DOHH2 (cell line): ENCODE measurements around the gene ANKRD33B.
"Not testable (repeated sequence)": the region's sequence is repeated elsewhere in the genome, so short reads cannot be mapped to it uniquely, and the experiment has no call there.

Experiments
- H3F3A ChIP-seq: fragments of 200-600 bp; sonication (generic), shearing (Covaris generic); 2 replicates; pipeline ENCODE4 v1.6.0; 2016; ENCODE audit warnings: antibody characterized with exemption, mild to moderate bottlenecking; ENCODE audit not compliant: control insufficient read depth, insufficient read depth
- H3K27ac ChIP-seq: fragments of 200-600 bp; sonication (generic); 2 replicates; pipeline ENCODE4 v1.5.1; 2014; ENCODE audit warnings: low read depth, mild to moderate bottlenecking, low read length, moderate library complexity
- H3K27me3 ChIP-seq: fragments of 200-600 bp; sonication (generic); 2 replicates; pipeline ENCODE4 v1.6.1; 2014; ENCODE audit warnings: mild to moderate bottlenecking, low read length, mixed read lengths; ENCODE audit not compliant: control insufficient read depth
- H3K36me3 ChIP-seq: fragments of 200-600 bp; sonication (generic); 2 replicates; pipeline ENCODE4 v1.6.1; 2014; ENCODE audit warnings: mild to moderate bottlenecking, low read length, moderate library complexity, mixed read lengths; ENCODE audit not compliant: control insufficient read depth
- H3K4me1 ChIP-seq: fragments of 200-600 bp; sonication (generic); 2 replicates; pipeline ENCODE4 v1.6.1; 2014; ENCODE audit warnings: mild to moderate bottlenecking, low read length, mixed read lengths; ENCODE audit not compliant: control insufficient read depth
- H3K4me2 ChIP-seq: fragments of 200-600 bp; sonication (generic); 2 replicates; pipeline ENCODE4 v1.6.0; 2014; ENCODE audit warnings: mild to moderate bottlenecking, low read length, moderate library complexity
- H3K4me3 ChIP-seq: fragments of 200-600 bp; sonication (generic); 2 replicates; pipeline ENCODE4 v1.5.1; 2014; ENCODE audit warnings: mild to moderate bottlenecking, low read length, mixed read lengths
- H3K79me2 ChIP-seq: fragments of 200-600 bp; sonication (generic); 2 replicates; pipeline ENCODE4 v1.6.1; 2014; ENCODE audit warnings: mild to moderate bottlenecking, low read length, mixed read lengths; ENCODE audit not compliant: control insufficient read depth
- H3K9me2 ChIP-seq: fragments of 200-600 bp; sonication (generic); replicated peaks from 2 replicates; pipeline ENCODE4 v1.6.1; 2014; ENCODE audit warnings: mild to moderate bottlenecking, low read length, mixed read lengths; ENCODE audit not compliant: control insufficient read depth
- H3K9me3 ChIP-seq: fragments of 200-600 bp; sonication (generic); 2 replicates; pipeline ENCODE4 v1.6.1; 2014; ENCODE audit warnings: antibody characterized with exemption, low read length, mixed read lengths; ENCODE audit not compliant: control insufficient read depth, insufficient read depth
- H4K20me1 ChIP-seq: fragments of 200-600 bp; sonication (generic); 2 replicates; pipeline ENCODE4 v1.6.0; 2014; ENCODE audit warnings: low read depth, mild to moderate bottlenecking, antibody characterized with exemption, low read length, moderate library complexity; ENCODE audit not compliant: control insufficient read depth, insufficient read depth
- EZH2phosphoT487 ChIP-seq: fragments of 200-600 bp; sonication (generic); IDR thresholded peaks from 2 replicates; pipeline ENCODE4 v1.6.1; 2017; ENCODE audit warnings: borderline replicate concordance, mild to moderate bottlenecking, antibody characterized with exemption, low read length, moderate library complexity, mixed read lengths
- TF ChIP-seq, protein P1 (sequence below): fragments of 200-600 bp; sonication (generic); IDR thresholded peaks from one replicate; pipeline ENCODE4 v1.5.1; 2014; ENCODE audit warnings: antibody characterized with exemption, mild to moderate bottlenecking, low read depth, low read length; ENCODE audit not compliant: poor library complexity, severe bottlenecking

Gene ANKRD33B

DNA sequence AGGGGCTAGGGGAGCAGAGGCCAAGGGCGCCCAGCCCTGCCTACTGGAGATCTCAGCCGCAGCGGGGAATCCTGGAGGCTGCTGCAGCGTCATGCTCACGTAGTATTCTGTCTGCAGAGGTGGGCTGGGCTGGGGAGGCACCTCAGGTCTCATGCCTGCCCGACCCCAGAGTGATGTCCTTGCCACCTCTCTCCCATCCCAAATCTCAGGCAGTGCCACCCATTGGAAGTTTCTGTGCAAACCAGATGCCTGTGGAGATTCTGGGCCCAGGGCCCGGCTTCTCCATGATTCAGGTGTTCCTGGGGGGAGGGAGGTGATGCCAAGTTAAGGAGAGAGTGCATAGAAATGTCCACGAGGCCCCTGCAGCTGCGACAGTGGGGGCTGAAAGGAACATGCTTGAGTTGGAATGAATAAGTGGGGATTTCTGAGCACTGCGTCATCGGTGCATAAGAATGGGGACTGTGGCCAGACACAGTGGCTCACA lies 72.0 kb downstream of the ANKRD33B start:
- Histone ChIP-seq H4K20me1 (no peaks in the 10 kb centered on the region), H3K27ac (peak overlapping the region; percentile 55), H3F3A (peaks cover 38% of the 10 kb centered on the region), H3K9me3 (peaks cover 6% of the 10 kb centered on the region; the same call in 1 of the 2 replicates), H3K79me2 (no peaks in the 10 kb centered on the region), H3K27me3 (no peaks in the 10 kb centered on the region), H3K4me3 (no peak overlapping the region), H3K4me1 (peaks cover 56% of the 10 kb centered on the region), H3K9me2 (no peaks in the 10 kb centered on the region), H3K36me3 (no peaks in the 10 kb centered on the region), H3K4me2 (peak overlapping the region; percentile 82)
- no peak for TF ChIP-seq EZH2phosphoT487
- TF ChIP-seq, protein P1, sequence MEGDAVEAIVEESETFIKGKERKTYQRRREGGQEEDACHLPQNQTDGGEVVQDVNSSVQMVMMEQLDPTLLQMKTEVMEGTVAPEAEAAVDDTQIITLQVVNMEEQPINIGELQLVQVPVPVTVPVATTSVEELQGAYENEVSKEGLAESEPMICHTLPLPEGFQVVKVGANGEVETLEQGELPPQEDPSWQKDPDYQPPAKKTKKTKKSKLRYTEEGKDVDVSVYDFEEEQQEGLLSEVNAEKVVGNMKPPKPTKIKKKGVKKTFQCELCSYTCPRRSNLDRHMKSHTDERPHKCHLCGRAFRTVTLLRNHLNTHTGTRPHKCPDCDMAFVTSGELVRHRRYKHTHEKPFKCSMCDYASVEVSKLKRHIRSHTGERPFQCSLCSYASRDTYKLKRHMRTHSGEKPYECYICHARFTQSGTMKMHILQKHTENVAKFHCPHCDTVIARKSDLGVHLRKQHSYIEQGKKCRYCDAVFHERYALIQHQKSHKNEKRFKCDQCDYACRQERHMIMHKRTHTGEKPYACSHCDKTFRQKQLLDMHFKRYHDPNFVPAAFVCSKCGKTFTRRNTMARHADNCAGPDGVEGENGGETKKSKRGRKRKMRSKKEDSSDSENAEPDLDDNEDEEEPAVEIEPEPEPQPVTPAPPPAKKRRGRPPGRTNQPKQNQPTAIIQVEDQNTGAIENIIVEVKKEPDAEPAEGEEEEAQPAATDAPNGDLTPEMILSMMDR, result no peak

DNA sequence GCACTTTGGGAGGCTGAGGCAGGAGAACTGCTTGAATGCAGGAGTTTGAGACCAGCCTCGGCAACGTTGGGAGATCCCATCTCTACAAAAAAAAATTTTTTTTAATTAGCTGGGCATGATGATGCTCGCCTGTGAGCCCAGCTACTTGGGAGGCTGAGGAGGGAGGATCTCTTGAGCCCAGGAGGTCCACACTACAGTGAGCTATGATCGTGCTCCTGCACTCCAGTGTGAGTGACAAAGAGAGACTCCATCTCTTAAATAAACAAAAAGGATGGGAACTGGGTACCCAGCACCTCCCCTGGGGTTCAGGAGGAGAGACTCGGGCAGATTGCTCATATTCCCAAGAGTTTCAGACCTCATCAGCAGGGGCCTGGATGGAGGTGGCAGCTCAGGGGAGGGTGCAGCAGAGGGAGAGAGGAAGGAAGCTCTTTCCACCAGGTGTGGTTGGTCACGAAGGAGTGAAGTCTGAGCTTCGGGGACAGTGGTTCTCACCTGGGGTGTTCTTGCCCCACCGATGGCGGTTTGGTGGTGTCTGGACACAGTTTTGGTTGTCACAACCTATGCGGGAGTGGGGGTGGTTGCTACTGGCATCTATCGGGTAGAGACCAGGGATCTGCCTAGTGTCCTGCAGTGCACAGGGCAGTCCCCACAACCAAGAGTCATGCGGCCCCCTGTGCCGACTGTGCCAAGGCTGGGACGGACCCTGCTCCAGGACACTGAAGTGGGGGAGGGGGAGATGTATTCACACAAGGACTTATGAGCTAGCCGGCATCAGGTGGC lies 72.7 kb downstream of the ANKRD33B start:
- Histone ChIP-seq H3K79me2 (no peaks in the 10 kb centered on the region), H3F3A (peaks cover 35% of the 10 kb centered on the region)

DNA sequence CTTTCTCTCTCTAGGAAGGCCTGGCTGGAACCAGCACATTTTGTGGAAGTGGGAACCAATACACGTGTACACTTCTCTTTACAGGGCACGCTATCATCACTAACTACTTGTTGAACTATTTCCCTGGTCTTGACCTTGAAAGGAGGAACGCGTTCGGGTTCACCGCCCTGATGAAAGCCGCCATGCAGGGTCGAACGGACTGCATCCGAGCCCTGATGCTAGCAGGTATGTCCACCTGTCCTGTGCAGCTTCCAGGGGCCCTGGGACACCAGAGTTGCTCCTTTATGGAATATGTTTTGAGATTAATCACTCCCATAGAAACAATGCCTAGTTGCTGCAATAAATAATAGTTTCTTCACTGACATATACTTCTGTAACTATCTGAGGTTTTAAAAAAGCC lies 74.1 kb downstream of the ANKRD33B start:
- Histone ChIP-seq H3K27me3 (no peaks in the 10 kb centered on the region), H3K4me3 (no peak overlapping the region), H3K36me3 (no peaks in the 10 kb centered on the region), H3K27ac (no peak overlapping the region), H3K79me2 (no peaks in the 10 kb centered on the region), H3K9me2 (no peaks in the 10 kb centered on the region), H3K4me2 (no peak overlapping the region), H3K4me1 (peaks cover 45% of the 10 kb centered on the region), H4K20me1 (no peaks in the 10 kb centered on the region), H3K9me3 (peaks cover 6% of the 10 kb centered on the region; the same call in 1 of the 2 replicates), H3F3A (peaks cover 30% of the 10 kb centered on the region)
- TF ChIP-seq EZH2phosphoT487, result no peak
- TF ChIP-seq, protein P1, result no peak

More for the DNA sequence above, 72.7 kb downstream of the ANKRD33B start:
- H3K9me3 ChIP-seq, result peaks cover 6% of the 10 kb centered on the region; the same call in 1 of the 2 replicates
- no peaks in the 10 kb centered on the region for H3K9me2 ChIP-seq
- H3K4me1 ChIP-seq, result peaks cover 50% of the 10 kb centered on the region
- no peaks in the 10 kb centered on the region for H3K36me3 ChIP-seq
- H3K4me2 ChIP-seq, result no peak overlapping the region
- H3K4me3 ChIP-seq, result no peak overlapping the region
- no peaks in the 10 kb centered on the region for H4K20me1 ChIP-seq
- TF ChIP-seq, protein P1, result no peak
- no peak for TF ChIP-seq EZH2phosphoT487
- no peak overlapping the region for H3K27ac ChIP-seq
- H3K27me3 ChIP-seq, result no peaks in the 10 kb centered on the region

DNA sequence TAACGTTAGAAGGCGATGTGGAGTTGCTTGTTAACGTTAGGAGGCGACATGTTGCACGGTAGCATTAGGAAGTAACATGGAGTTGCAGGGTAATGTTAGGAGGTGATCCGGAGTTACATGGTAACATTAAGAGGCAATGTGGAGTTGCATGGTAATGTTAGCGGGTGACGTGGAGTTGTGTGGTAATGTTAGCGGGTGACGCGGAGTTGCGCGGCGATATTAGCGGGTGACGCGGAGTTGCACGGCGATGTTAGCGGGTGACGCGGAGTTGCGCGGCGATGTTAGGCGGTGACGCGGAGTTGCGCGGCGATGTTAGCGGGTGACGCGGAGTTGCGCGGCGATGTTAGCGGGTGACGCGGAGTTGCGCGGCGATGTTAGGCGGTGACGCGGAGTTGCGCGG lies 74.9 kb downstream of the ANKRD33B start:
- not testable (repeated sequence) for H3K79me2 ChIP-seq, H3K4me3 ChIP-seq, H3K9me3 ChIP-seq, H3K36me3 ChIP-seq, H3K9me2 ChIP-seq, H3K27ac ChIP-seq, H4K20me1 ChIP-seq, H3K4me2 ChIP-seq, H3K27me3 ChIP-seq
- H3F3A ChIP-seq, result peaks cover 26% of the 10 kb centered on the region
- H3K4me1 ChIP-seq, result peaks cover 37% of the 10 kb centered on the region
